Measurements from ENCODE around the gene PSMG1. TPM values are rescaled to one million over a fixed set of nuclear protein-coding genes. Genes with fewer than 3 reads are reported as not detected.

Gene PSMG1
- polyA plus RNA-seq, 1 experiment: 60.0 TPM

- no peak for TF ChIP-seq CTCF (IDR thresholded peaks at IDR 0.05; ENCODE audit: low read depth, low read length)
- no peaks in the 10 kb centered on the region for H3K27me3 ChIP-seq (ENCODE audit: control insufficient read depth, insufficient read depth, low read length)
- ChIA-PET POLR2A (no interaction called here), CTCF (interaction anchor here (0.8 to 1.0 kb wide), 2 partner anchors 398 to 626 kb away, joined by 3 to 4 read pairs; no protein-coding TSS in a partner anchor)
- H3K9me3 ChIP-seq (ENCODE audit: control insufficient read depth, insufficient read depth, low read length): peaks cover 3% of the 10 kb centered on the region; the same call in 1 of the 2 replicates
- no peak for DNase-seq (ENCODE audit: low read depth, low spot score)
- no peak overlapping the region for H3K4me3 ChIP-seq (ENCODE audit: low read depth, low read length)
- H3K27ac ChIP-seq (ENCODE audit: low read depth, low read length): no peak overlapping the region
Observed at GRCh38 chr21:39131791-39132190, 51.5 kb downstream of the PSMG1 start.

GRCh38 chr21:39127506-39127905, 55.7 kb downstream of the PSMG1 start:
- peaks cover 3% of the 10 kb centered on the region; the same call in 1 of the 2 replicates for H3K9me3 ChIP-seq (ENCODE audit: control insufficient read depth, insufficient read depth, low read length)
- H3K27ac ChIP-seq (ENCODE audit: low read depth, low read length): no peak overlapping the region
- POLR2A ChIA-PET: no interaction called here
- no peak for TF ChIP-seq CTCF (IDR thresholded peaks at IDR 0.05; ENCODE audit: low read depth, low read length)
- no peak overlapping the region for H3K4me3 ChIP-seq (ENCODE audit: low read depth, low read length)
- no peaks in the 10 kb centered on the region for H3K27me3 ChIP-seq (ENCODE audit: control insufficient read depth, insufficient read depth, low read length)
- CTCF ChIA-PET: interaction anchor here (0.7 to 4.6 kb wide), 4 partner anchors 9 to 396 kb away, joined by 3 to 24 read pairs (median 3); no protein-coding TSS in a partner anchor
- no peak for DNase-seq (ENCODE audit: low read depth, low spot score)

- Histone ChIP-seq H3K27ac (ENCODE audit: low read depth, low read length) (no peak overlapping the region), H3K27me3 (ENCODE audit: control insufficient read depth, insufficient read depth, low read length) (no peaks in the 10 kb centered on the region), H3K4me3 (ENCODE audit: low read depth, low read length) (no peak overlapping the region), H3K9me3 (ENCODE audit: control insufficient read depth, insufficient read depth, low read length) (peaks cover 6% of the 10 kb centered on the region; the same call in 1 of the 2 replicates)
- no peak for TF ChIP-seq CTCF (IDR thresholded peaks at IDR 0.05; ENCODE audit: low read depth, low read length)
- ChIA-PET CTCF (interaction anchor here (0.6 to 4.6 kb wide), 10 partner anchors 10 to 623 kb away, joined by 3 to 24 read pairs (median 3); no protein-coding TSS in a partner anchor), POLR2A (no interaction called here)
- no peak for DNase-seq (ENCODE audit: low read depth, low spot score)
Observed at GRCh38 chr21:39126486-39126806, 56.8 kb downstream of the PSMG1 start.

GRCh38 chr21:39125752-39126485, 57.3 kb downstream of the PSMG1 start:
- Histone ChIP-seq H3K27me3 (ENCODE audit: control insufficient read depth, insufficient read depth, low read length) (no peaks in the 10 kb centered on the region), H3K9me3 (ENCODE audit: control insufficient read depth, insufficient read depth, low read length) (peaks cover 3% of the 10 kb centered on the region; the same call in 1 of the 2 replicates), H3K27ac (ENCODE audit: low read depth, low read length) (no peak overlapping the region), H3K4me3 (ENCODE audit: low read depth, low read length) (no peak overlapping the region)
- peak; percentile 49 for DNase-seq (ENCODE audit: low read depth, low spot score)
- peak; percentile 78 for TF ChIP-seq CTCF (IDR thresholded peaks at IDR 0.05; ENCODE audit: low read depth, low read length)
- ChIA-PET POLR2A (no interaction called here), CTCF (interaction anchor here (0.6 to 4.6 kb wide), 11 partner anchors 10 to 622 kb away, joined by 3 to 24 read pairs (median 3); no protein-coding TSS in a partner anchor)

Other genes with a start within 250 kb of the PSMG1 start
- 13.7 and 19.7 TPM in 2 replicates for gene BRWD1, start 130.2 kb upstream of the PSMG1 start, polyA plus RNA-seq (2011; rRNA removed)
- gene HMGN1, start 165.6 kb upstream of the PSMG1 start, polyA plus RNA-seq (2011; rRNA removed): 232 and 288 TPM in 2 replicates

Data from AG04450 (cell line).